ENCODE results near the gene RSPH10B2.
"Not testable (repeated sequence)": the region's sequence is repeated elsewhere in the genome, so short reads cannot be mapped to it uniquely, and the experiment has no call there.

RSPH10B2 gene

DNA sequence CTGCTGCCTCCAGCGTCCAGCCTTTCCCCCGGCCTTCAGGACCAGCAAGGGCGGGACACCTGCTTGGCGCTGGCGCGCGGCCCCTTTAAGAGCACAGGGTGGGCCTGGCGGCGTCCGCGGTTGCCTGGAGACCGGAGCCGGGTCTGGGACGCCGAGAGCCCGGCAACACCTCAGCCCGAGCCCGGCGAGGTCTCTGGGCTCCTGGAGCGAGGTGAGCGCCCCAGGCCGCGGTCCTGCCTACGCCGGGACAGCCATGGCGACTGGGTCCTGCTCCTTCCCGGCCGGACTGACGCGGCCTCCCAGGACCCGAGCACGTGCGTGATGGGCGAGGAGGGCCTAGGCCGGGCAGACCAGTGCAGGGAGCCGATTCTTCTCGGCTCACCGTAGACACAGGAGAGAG, at the start of gene RSPH10B2:
RSPH10B2 (plus strand) TSS at position 140 of the 400 bp plus-strand sequence. CDS start 3,575 bp downstream, outside the sequence.
- not testable (repeated sequence) for DNase-seq (ENCODE audit: low spot score)

DNA sequence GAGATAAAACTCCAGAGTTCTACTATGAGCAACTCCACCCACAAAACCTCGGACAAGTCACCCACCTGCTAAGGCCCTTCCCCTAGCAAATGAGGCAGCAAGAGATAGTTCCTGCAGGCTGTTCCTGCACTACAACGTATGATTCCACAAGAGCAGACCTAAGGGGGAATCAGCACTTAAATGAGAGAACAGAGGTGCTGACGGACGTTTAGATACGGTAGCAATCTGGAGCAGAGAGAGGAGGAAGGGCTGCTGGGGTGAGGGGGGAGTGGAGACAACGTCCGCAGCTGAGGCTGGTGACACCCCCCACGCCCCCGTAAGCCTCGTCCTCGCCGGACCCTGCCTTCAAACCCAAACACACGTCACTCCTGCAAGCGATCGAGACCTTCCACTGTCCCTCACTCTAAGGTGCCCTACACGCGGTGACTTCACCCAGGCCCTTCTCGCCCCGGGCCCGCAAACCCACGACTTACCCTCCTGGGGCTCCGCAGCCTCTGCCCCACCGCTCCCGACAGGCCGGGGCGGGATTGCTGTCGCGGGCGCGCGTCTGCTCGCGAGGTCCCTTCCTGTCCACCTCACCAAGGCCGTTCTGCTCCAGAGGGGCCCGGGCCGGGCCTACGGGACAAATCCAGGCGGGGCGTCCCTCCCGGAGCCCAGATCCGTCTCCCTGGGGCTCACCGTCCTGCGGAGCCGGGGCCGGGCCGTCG, 47.8 kb upstream of the RSPH10B2 start:
- DNase-seq (ENCODE audit: low spot score): no peak

GRCh38 chr7:6706666-6707407, 47.1 kb upstream of the RSPH10B2 start, which contains the start of gene ZNF12:
TSS of gene ZNF12 (minus strand) at chr7:6706947. CDS start at chr7:6705173, 1,774 bp downstream.
- peak; percentile 97 for DNase-seq (ENCODE audit: low spot score)

GRCh38 chr7:6708304-6708703, 45.6 kb upstream of the RSPH10B2 start:
- DNase-seq (ENCODE audit: low spot score): no peak

GRCh38 chr7:6709808-6710207, 44.1 kb upstream of the RSPH10B2 start:
- DNase-seq (ENCODE audit: low spot score): no peak

- DNase-seq (ENCODE audit: low spot score): no peak
These were observed 39.5 kb upstream of the RSPH10B2 start for GRCh38 chr7:6714360-6714759.

DNA sequence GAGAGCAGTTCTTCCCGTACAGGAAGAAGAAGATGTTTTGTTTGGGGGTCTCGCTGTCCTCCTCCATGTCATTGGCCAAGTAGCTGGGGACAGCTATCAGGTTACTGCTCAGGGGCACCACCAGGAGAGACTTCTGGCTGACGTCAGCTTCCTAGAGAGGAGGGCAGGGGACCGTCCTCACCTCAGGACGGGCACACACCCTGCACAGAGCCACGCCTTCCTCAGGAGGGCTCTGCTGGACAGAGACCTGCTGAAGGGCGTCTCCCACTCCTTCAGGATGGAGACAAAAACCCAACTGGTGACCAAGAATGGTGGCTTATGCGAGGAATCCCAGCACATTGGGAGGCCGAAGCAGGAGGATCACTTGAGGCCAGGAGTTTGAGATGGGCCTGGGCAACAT, 38.0 kb upstream of the RSPH10B2 start:
- DNase-seq (ENCODE audit: low spot score): not testable (repeated sequence)

DNA sequence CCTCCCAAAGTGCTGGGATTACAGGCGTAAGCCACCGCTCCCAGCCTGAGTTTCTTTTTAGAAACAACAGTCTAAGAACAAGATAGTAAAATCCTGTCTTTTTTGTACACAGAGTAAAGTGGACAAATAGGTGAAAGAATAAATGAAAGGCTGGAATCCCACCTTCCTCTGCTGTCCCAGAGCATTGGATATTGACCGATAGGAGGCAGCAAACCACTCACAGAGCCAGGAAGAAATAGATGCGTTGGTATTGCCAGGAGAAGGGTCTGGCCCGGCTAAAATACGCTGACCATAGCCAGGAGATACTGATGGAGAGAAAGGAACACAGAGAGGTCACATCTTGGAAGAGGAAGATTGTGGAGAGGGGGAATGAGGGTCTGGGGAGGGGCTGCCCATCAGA, 35.8 kb upstream of the RSPH10B2 start:
- no peak for DNase-seq (ENCODE audit: low spot score)

DNA sequence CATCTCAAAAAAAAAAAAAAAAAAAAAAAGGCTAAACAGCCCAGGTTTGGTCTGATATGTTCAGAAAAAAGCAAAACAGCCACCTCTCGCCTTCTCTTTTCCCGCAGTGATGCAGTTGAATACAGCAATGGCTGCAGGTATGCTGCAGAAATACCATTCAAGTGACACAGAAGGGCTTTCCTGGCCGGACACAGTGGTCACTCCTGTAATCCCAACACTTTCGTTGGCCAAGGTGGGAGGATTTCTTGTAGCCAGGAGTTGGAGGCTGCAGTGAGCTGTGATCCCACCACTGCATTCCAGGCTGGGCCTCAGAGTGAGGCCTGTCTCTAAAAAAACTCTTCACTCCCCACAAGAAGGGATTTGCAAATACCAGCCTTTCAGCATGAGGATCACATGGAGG, 29.6 kb upstream of the RSPH10B2 start:
- not testable (repeated sequence) for DNase-seq (ENCODE audit: low spot score)

- no peak for DNase-seq (ENCODE audit: low spot score)
These were observed 28.9 kb upstream of the RSPH10B2 start for GRCh38 chr7:6725003-6725402.

DNA sequence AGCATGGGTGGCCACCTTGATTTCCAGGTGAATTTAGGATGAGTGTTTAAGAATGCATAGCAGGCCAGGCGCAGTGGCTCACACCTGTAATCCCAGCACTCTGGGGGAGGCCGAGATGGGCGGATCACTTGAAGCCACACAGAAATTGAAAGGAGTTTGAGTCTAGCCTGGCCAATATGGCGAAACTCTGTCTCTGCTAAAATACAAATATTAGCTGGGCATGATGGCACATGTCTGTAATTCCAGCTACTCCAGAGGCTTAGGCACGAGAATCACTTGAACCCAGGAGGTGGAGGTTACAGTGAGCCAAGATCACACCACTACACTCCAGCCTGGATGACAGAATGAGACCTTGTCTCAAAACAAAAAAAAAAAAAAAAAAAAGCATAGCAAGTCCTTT, 27.6 kb upstream of the RSPH10B2 start:
- DNase-seq (ENCODE audit: low spot score): not testable (repeated sequence)

GRCh38 chr7:6727663-6728062, 26.2 kb upstream of the RSPH10B2 start:
- no peak for DNase-seq (ENCODE audit: low spot score)

- DNase-seq (ENCODE audit: low spot score): not testable (repeated sequence)
These were observed 24.9 kb upstream of the RSPH10B2 start for GRCh38 chr7:6728893-6729491.

- peak; percentile 92 for DNase-seq (ENCODE audit: low spot score)
These were observed 24.2 kb upstream of the RSPH10B2 start for GRCh38 chr7:6729492-6730342.

DNA sequence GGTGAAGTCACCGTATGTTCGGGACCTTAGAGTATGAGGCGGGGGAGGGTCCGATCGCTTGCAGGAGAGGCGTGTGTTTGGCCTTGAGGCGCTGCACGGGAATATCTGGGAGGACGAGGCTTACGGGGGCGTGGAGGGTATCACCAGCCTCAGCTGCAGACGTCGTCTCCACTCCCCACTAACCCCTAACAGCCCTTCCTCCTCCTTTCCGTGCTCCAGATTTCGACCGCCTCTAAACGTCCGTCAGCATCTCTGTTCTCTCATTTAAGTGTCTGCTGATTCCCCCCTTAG, 23.6 kb upstream of the RSPH10B2 start:
- no peak for DNase-seq (ENCODE audit: low spot score)

DNA sequence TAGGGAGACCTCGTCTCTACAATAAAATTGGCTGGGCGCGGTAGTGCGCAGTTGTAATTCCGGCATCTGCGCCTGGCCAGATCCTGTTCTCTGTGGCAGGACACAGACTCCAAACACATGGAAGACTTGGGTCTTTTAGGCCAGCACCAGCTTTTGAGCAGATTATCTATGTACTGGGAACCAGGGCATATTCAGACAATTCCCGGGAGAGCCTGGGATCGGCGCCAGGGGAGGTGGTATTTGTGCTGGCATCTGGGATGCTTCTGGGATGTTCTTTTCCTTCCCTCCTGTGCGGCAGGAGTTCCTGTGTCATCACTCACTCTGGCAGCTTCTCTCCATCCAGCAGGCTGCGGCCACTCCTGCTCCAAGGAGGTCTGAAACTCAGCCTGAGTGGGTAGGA, 15.5 kb upstream of the RSPH10B2 start:
- DNase-seq (ENCODE audit: low spot score): not testable (repeated sequence)

- not testable (repeated sequence) for DNase-seq (ENCODE audit: low spot score)
These were observed 9.3 kb upstream of the RSPH10B2 start for GRCh38 chr7:6744410-6745100.

DNA sequence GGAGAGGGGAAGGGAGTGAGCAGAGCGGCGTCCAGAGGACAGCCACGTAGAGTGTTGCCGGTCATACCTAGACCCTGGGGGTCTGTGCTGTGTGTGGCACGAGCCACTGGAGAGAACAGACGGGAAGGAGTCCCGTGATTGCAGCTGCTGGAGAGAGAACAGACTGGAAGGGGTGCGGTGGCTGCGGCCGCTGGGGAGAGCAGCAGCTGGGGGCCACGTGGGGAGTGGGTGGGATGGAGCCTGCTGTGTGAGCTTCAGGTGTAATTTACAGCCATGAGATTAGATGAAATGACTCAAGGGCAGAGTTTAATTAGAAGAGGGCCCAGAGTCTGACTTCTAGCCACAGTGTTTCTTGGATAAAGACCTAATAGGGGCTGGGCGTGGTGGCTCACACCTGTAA, 4.6 kb upstream of the RSPH10B2 start:
- not testable (repeated sequence) for DNase-seq (ENCODE audit: low spot score)

DNA sequence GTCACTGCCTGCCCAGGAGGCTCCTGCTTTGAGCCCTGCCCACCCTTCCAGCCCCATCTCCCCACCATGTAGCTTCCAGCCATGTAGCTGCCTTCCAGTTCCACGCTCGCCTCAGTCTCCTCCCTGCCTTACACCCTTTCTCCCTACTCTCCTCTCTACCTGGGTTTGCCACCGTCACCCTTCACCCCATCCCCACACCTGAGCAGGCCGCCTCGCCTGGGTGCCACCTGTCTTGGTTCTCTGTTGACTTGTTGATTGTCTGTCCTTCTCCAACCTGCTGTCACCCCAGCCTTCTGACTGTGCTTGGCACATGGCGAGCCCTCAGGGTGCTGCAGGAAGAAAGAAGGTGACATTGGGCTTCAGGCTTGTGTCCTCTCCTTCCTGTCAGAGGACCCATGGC, 3.7 kb upstream of the RSPH10B2 start:
- not testable (repeated sequence) for DNase-seq (ENCODE audit: low spot score)

- not testable (repeated sequence) for DNase-seq (ENCODE audit: low spot score)
These were observed 7.3 kb downstream of the RSPH10B2 start for GRCh38 chr7:6761186-6761585.

DNA sequence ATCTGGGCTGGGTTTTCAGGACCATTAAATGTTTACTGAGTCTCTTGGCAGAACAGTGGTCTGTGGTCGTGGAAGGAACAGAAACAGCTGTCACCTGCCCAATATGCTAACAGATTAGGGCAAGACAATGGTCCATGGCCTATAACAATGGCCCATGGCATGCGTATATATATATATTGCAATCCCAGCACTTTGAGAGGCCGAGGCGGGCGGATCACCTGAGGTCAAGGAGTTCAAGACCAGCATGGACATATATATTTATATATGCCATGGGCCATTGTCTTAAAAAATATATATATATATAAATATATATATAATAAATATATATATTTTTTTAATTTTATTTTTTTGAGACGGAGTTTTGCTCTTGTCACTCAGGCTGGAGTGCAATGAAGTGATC, 27.7 kb downstream of the RSPH10B2 start:
- DNase-seq (ENCODE audit: low spot score): not testable (repeated sequence)

DNA sequence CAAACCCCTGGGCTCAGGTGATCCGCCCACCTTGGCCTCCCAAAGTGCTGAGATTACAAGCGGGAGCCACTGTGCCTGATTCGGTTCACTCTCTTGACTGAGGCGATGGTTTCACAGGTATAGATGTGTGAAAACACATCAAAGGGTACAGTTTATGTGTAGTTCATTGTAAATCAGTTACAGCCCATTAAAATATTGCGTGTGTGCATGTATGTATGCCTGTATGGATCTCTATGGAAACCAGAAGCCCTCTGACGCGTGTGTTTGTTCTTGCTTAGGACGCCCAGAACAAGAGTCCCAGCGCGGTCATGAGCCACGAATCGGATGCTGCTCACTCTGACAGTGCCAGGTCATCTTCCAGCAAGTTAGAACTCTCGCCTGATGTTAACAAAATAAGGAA, 35.5 kb downstream of the RSPH10B2 start:
- DNase-seq (ENCODE audit: low spot score): not testable (repeated sequence)

All from ecto neural progenitor cell (in vitro differentiated cells).